Thoracic aorta (tissue), 2 donors: Measurements from ENCODE around the gene MVB12B. TPM values are rescaled to one million over a fixed set of nuclear protein-coding genes. Genes with fewer than 3 reads are reported as not detected.
A peak's percentile ranks its signal among the peaks of the same experiment; 100 is the strongest.

Experiments used
- ATAC-seq: fragments of 150-250 bp; one replicate; pipeline ENCODE4 v1.8.0; 2017; ENCODE audit warnings: low read depth; ENCODE audit not compliant: insufficient number of reproducible peaks, low FRiP score
- DNase-seq: peaks from one replicate; pipeline ENCODE4 v3.0.0-alpha.2; 2020; ENCODE audit warnings: low spot score
- H3K27ac ChIP-seq, 2 donors: fragments of 200-600 bp; sonication (generic); 1 replicate in 1 of 2; 2 replicates in 1 of 2; pipeline ENCODE4 v1.5.1; 2016; ENCODE audit warnings: mild to moderate bottlenecking in 2 of 2, moderate library complexity in 2 of 2
- H3K27me3 ChIP-seq: fragments of 200-600 bp; sonication (generic); replicated peaks from 2 replicates; pipeline ENCODE4 v1.6.0; 2016; ENCODE audit warnings: mild to moderate bottlenecking; ENCODE audit not compliant: insufficient read depth
- H3K36me3 ChIP-seq: fragments of 200-600 bp; sonication (generic); one replicate; pipeline ENCODE4 v1.5.1; 2016
- H3K4me1 ChIP-seq, 2 donors: fragments of 200-600 bp; sonication (generic); 1 replicate in 1 of 2; 2 replicates in 1 of 2; pipeline versions ENCODE4 v1.5.1 to v1.6.0; 2016; ENCODE audit warnings: low read depth in 2 of 2, mild to moderate bottlenecking in 1 of 2; ENCODE audit not compliant: control insufficient read depth in 1 of 2
- H3K4me3 ChIP-seq: fragments of 200-600 bp; sonication (generic); 2 replicates; pipeline ENCODE4 v1.5.1; 2016; ENCODE audit warnings: mild to moderate bottlenecking
- H3K9me3 ChIP-seq: fragments of 200-600 bp; sonication (generic); 2 replicates; pipeline ENCODE4 v1.5.1; 2016
- CTCF ChIP-seq: fragments of 200-600 bp; sonication (generic); IDR thresholded peaks from one replicate; pipeline ENCODE4 v1.5.1; 2019; ENCODE audit warnings: antibody characterized with exemption
- total RNA-seq, 2 donors: library from RNA; depleted of rRNA; stranded (reverse); fragments of >200 nt; gene quantifications; one replicate each; pipeline versions ENCODE4 v1.1.0 to v1.2.3, GENCODE V29; 2016

The MVB12B gene
- total RNA-seq, 2 donors from 2014 or later, result 18.4 to 21.7 TPM

DNA sequence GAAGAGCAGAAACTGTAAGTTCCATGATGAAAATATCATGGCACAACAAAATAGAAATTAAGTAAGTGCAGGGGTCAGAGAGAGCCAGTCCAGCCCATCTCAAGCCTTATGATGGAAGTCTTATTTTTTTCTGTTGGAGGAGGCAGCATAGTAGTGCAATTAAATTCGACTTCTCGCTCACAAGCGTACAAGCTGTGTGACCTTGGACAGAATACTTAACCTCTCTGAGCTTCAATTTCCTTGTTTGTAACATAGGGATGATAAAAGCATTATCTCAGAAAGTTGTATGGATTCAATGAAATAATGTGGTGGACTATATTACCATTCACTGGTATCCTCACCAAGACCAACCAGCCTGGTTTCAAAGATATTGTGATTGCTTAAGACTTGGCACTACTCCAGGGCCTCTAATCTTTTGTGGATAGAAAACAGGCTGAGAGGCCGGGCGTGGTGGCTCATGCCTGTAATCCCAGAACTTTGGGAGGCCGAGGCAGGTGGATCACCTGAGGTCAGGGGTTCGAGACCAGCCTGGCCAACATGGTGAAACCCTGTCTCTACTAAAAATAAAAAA, 26.8 kb upstream of the MVB12B start:
- Histone ChIP-seq H3K4me1 (no peaks in the 10 kb centered on the region), H3K27me3 (no peaks in the 10 kb centered on the region), H3K4me3 (no peak overlapping the region), H3K27ac (no peak overlapping the region), H3K36me3 (no peaks in the 10 kb centered on the region), H3K9me3 (no peaks in the 10 kb centered on the region)
- ATAC-seq (no peak), DNase-seq (no peak)
- TF ChIP-seq CTCF, result no peak

DNA sequence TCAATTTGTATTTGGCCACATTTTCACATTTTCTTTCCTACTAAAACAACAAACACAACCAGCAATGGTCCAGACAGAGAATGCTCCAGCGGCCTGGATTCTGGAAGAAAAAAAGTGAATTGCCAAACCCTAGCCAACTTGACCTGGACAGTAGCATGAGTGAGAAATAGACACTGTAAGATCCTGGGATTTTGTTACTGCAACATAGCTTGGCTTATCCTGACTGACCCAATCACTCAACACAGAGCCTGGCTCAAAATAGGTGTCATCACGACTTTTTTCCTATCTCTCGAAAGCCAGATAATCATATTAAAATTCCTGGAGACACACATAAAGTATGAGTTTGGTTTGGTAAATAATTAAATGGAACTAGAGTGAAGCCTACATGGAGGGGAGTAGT, 25.4 kb upstream of the MVB12B start:
- DNase-seq (no peak), ATAC-seq (no peak)
- Histone ChIP-seq H3K9me3 (no peaks in the 10 kb centered on the region), H3K4me1 (no peaks in the 10 kb centered on the region), H3K27me3 (no peaks in the 10 kb centered on the region), H3K27ac (no peak overlapping the region), H3K4me3 (no peak overlapping the region), H3K36me3 (no peaks in the 10 kb centered on the region)
- TF ChIP-seq CTCF, result no peak

DNA sequence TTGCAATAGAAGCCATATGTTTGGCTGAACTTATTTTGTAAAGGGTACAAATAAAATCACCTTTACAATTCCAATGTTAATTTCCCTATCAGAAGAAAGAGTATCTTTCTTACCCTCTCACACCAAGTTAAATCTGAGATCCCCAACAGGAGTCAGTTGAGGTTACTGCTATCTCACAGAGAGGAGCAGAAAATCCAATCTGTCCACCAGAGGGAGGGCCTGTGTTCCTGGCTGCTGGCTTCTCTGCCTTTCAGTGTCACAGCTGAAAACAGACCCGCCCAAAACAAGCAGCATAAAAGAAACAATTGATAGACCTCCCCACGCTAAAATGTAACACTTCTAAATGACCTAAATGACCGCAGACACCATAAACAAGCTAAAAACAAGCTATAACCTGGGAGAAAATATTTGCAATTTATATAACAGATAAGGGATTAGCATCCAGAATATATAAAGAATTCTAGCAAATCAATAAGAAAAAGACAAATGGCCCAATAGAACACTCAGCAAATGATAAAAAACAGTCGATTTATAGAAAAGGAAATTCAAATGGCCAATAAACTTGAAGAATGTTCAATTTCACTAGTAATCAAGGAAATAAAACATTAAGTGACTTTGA, 24.5 kb upstream of the MVB12B start:
- H3K4me1 ChIP-seq, result no peaks in the 10 kb centered on the region
- H3K9me3 ChIP-seq, result no peaks in the 10 kb centered on the region
- no peaks in the 10 kb centered on the region for H3K36me3 ChIP-seq
- H3K4me3 ChIP-seq, result no peak overlapping the region
- DNase-seq, result no peak
- no peak for ATAC-seq
- TF ChIP-seq CTCF, result peak; percentile 37
- no peaks in the 10 kb centered on the region for H3K27me3 ChIP-seq
- H3K27ac ChIP-seq, result no peak overlapping the region

- no peak for ATAC-seq
- H3K9me3 ChIP-seq, result no peaks in the 10 kb centered on the region
- H3K27me3 ChIP-seq, result no peaks in the 10 kb centered on the region
- no peaks in the 10 kb centered on the region for H3K4me1 ChIP-seq
- no peak overlapping the region for H3K27ac ChIP-seq
- no peaks in the 10 kb centered on the region for H3K36me3 ChIP-seq
- no peak for DNase-seq
- no peak for TF ChIP-seq CTCF
- H3K4me3 ChIP-seq, result no peak overlapping the region
These were observed 23.9 kb upstream of the MVB12B start for GRCh38 chr9:126302730-126303129.

DNA sequence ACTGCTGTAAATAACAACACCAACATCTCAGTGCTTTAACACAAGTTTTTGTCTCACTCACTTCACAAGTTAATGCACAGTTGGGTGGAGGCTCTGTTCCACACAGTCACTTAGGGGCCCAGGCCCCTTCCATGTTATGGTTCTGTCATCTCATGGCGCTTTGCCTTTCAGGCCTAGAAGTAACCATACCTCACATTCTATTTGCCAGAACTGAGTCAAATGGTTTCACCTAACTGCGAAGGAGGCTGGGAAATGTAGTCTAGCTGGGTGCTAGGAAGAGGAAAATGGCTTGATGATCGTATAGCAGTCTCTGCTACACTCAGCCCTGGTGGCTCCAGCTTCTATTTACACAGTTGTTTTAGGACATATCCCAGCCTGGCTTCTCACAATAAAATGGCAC, 23.1 kb upstream of the MVB12B start:
- Histone ChIP-seq H3K27me3 (no peaks in the 10 kb centered on the region), H3K4me1 (no peaks in the 10 kb centered on the region), H3K9me3 (no peaks in the 10 kb centered on the region), H3K27ac (no peak overlapping the region), H3K36me3 (no peaks in the 10 kb centered on the region), H3K4me3 (no peak overlapping the region)
- no peak for DNase-seq
- no peak for ATAC-seq
- no peak for TF ChIP-seq CTCF
